Adipose tissue (tissue), 3 donors: ENCODE results near the gene GCDH. TPM values are rescaled to one million over a fixed set of nuclear protein-coding genes. Genes with fewer than 3 reads are reported as not detected.
"Not testable (repeated sequence)": the region's sequence is repeated elsewhere in the genome, so short reads cannot be mapped to it uniquely, and the experiment has no call there.

Experiments used
- H3K27ac ChIP-seq: one replicate; pipeline ENCODE4 v1.5.1; 2013; ENCODE audit warnings: low read depth, low read length
- WGBS, 3 donors: extraction: QIAGEN DNeasy Blood & Tissue Kit; methylation state at CpG; one replicate each; pipeline ENCODE4 v1.1.7; 2013; 5-methylcytosine and 5-hydroxymethylcytosine counted together
- polyA plus RNA-seq, 3 donors: library from polyadenylated mRNA; stranded (reverse); fragments of 200-250 nt; gene quantifications; one replicate each; pipeline ENCODE4 v1.2.3, GENCODE V29; 2013
- donor health status: healthy with polysubstance abuse.
- donor health status: Bipolar disorder and iron deficiency.
- donor health status: healthy.

Gene GCDH
- 10 to 100 TPM; 27.2 to 73.8 (median 27.3) TPM for polyA plus RNA-seq

GRCh38 chr19:12890787-12891552 is at the start of gene GCDH:
Gene GCDH, plus strand, starts transcription at chr19:12891160. Its CDS starts 145 bp downstream, at chr19:12891305.
- H3K27ac ChIP-seq = no peak within 1 kb of the TSS
- 0% methylated on average over 49 of the region's 49 CpGs for WGBS, 3 donors

GRCh38 chr19:12842511-12842910 is 48.4 kb upstream of the GCDH start:
- 88 to 94% (median 93%) methylated on average over 18 of the region's 18 CpGs for WGBS, 3 donors
- H3K27ac ChIP-seq = no peak overlapping the region

GRCh38 chr19:12843328-12843727 is 47.6 kb upstream of the GCDH start:
- no peak overlapping the region for H3K27ac ChIP-seq
- WGBS, 3 donors = 77 to 82% (median 79%) methylated on average over 11 of the region's 11 CpGs

- H3K27ac ChIP-seq = no peak overlapping the region
- WGBS, 3 donors = 66 to 82% (median 81%) methylated on average over 3 of the region's 3 CpGs
Observed at GRCh38 chr19:12843999-12844732, 46.8 kb upstream of the GCDH start.

GRCh38 chr19:12846613-12847012 is 44.3 kb upstream of the GCDH start:
- 77 to 83% (median 79%) methylated on average over 7 of the region's 7 CpGs for WGBS, 3 donors
- not testable (repeated sequence) for H3K27ac ChIP-seq

GRCh38 chr19:12847159-12848139 is 43.5 kb upstream of the GCDH start:
- H3K27ac ChIP-seq = no peak overlapping the region
- WGBS, 3 donors = 11 to 12% (median 11%) methylated on average over 61 to 69 of the region's 69 CpGs

- no peak overlapping the region for H3K27ac ChIP-seq
- 60 to 77% (median 75%) methylated on average over 1 of the region's 1 CpG for WGBS, 3 donors
Observed at GRCh38 chr19:12856653-12857052, 34.3 kb upstream of the GCDH start.

- WGBS, 3 donors = 86 to 95% (median 95%) methylated on average over 35 of the region's 35 CpGs
- no peak overlapping the region for H3K27ac ChIP-seq
Observed at GRCh38 chr19:12858041-12858928, 32.7 kb upstream of the GCDH start.

- no peak overlapping the region for H3K27ac ChIP-seq
- WGBS, 3 donors = 59 to 60% (median 59%) methylated on average over 7 of the region's 7 CpGs
Observed at GRCh38 chr19:12859546-12859945, 31.4 kb upstream of the GCDH start.

GRCh38 chr19:12864143-12864542 is 26.8 kb upstream of the GCDH start:
- WGBS, 3 donors = 79 to 89% (median 88%) methylated on average over 4 of the region's 4 CpGs
- H3K27ac ChIP-seq = no peak overlapping the region

- H3K27ac ChIP-seq = no peak overlapping the region
- 83 to 89% (median 87%) methylated on average over 34 of the region's 34 CpGs for WGBS, 3 donors
Observed at GRCh38 chr19:12864721-12865715, 25.9 kb upstream of the GCDH start.

GRCh38 chr19:12865746-12866415 is 25.1 kb upstream of the GCDH start:
- H3K27ac ChIP-seq = no peak overlapping the region
- 82 to 89% (median 87%) methylated on average over 19 of the region's 19 CpGs for WGBS, 3 donors

- no peak overlapping the region for H3K27ac ChIP-seq
- 80 to 88% (median 86%) methylated on average over 29 of the region's 29 CpGs for WGBS, 3 donors
Observed at GRCh38 chr19:12866416-12867119, 24.4 kb upstream of the GCDH start.

GRCh38 chr19:12867120-12868099 is 23.6 kb upstream of the GCDH start:
- H3K27ac ChIP-seq = no peak overlapping the region
- 6 to 10% (median 8%) methylated on average over 45 to 51 of the region's 51 CpGs for WGBS, 3 donors
